GM12865 (cell line): ENCODE data around the gene RASGRP4.

Source experiments
- DNase-seq: peaks from one replicate; pipeline ENCODE4 v3.0.0; 2010; ENCODE audit warnings: low read depth
- H3K4me3 ChIP-seq: 2 replicates; pipeline ENCODE4 v1.5.1; 2011; ENCODE audit warnings: mild to moderate bottlenecking, low read depth, low read length, control low read depth
- TF ChIP-seq, protein P1 (sequence below): IDR thresholded peaks from 2 replicates; pipeline ENCODE4 v1.5.1; 2011; ENCODE audit warnings: low read length, control low read depth, low read depth, inconsistent platforms; ENCODE audit not compliant: insufficient read depth; ENCODE audit errors: missing control alignments

RASGRP4 gene

DNA sequence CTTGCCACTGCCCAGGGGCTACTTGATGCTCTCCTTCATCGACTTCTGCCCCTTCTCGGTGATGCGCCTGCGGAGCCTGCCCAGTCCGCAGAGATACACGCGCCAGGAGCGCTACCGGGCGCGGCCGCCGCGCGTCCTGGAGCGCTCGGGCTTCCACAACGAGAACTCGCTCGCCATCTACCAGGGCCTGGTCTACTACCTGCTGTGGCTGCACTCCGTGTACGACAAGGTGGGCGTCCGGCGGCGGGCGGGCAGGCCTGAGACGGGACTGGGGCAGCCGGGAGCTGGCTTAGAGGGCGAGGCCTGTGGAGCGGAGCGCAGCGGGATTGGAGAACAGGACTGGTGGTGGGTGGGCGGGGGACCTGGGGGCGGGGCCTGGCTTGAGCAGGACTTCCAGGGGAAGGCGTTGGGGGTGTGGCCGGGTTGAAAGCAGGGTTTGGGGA, 64.4 kb downstream of the RASGRP4 start:
- DNase-seq, result peak; percentile 80
- TF ChIP-seq, protein P1, sequence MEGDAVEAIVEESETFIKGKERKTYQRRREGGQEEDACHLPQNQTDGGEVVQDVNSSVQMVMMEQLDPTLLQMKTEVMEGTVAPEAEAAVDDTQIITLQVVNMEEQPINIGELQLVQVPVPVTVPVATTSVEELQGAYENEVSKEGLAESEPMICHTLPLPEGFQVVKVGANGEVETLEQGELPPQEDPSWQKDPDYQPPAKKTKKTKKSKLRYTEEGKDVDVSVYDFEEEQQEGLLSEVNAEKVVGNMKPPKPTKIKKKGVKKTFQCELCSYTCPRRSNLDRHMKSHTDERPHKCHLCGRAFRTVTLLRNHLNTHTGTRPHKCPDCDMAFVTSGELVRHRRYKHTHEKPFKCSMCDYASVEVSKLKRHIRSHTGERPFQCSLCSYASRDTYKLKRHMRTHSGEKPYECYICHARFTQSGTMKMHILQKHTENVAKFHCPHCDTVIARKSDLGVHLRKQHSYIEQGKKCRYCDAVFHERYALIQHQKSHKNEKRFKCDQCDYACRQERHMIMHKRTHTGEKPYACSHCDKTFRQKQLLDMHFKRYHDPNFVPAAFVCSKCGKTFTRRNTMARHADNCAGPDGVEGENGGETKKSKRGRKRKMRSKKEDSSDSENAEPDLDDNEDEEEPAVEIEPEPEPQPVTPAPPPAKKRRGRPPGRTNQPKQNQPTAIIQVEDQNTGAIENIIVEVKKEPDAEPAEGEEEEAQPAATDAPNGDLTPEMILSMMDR, result no peak
- peak overlapping the region; percentile 53 for H3K4me3 ChIP-seq

DNA sequence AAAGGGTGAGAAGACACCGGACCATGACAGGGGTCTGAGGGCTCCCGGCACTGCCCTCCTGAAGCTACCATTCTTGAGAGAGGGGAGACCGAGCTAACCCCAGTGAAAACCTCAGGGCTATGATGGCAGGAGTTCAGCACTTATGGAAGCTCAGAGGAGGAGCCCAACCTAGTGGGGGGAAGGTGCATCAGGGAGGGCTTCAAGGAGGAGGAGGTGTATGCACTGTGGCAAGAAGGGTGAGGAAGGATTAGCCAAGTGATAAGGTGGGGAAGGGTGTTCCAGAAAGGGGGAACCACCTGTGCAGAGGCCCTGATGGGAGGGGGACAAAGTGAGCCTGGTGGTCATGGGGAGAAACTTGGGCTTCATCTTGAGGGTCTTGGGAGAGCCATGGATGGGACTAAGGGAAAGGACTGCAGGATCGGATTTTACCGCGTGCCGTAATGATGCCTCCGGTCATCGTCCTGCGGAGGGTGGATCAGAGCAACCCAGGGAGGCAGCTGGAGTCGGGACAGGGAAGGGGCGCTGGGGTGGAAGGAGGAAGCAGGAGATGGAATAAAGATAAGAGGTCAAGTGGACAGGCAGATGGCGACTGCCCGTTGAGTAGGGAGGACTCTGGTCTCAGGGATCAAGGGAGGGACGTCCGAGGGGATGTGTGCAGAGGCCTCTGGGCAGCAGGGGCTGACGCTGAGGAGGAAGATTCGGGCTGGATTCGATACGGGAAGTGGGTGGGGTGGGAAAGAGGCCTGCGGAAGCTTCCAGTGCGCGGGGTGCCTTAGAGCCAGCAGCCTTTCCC, 65.0 kb downstream of the RASGRP4 start:
- no peak for DNase-seq
- TF ChIP-seq, protein P1, result no peak
- H3K4me3 ChIP-seq, result no peak overlapping the region; the same call in 1 of the 2 replicates

DNA sequence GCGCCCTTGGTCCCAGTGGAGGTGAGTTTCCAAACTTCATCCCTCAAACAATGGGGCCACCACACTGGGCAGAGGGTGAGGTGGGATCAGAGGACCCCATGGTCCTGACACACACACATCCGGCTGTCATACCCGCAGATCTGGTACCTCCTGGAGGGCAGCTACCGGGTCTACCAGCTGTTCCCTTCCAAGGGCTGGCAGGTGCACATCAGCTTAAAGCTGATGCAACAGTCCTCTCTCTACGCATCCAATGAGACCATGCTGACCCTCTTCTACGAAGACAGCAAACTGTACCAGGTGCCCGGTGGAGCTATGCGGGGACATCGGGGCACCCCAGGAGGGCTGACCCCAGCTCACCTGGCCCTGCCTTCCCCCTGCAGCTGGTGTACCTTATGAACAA, 65.7 kb downstream of the RASGRP4 start:
- DNase-seq, result no peak
- no peak overlapping the region for H3K4me3 ChIP-seq
- TF ChIP-seq, protein P1, result no peak

DNA sequence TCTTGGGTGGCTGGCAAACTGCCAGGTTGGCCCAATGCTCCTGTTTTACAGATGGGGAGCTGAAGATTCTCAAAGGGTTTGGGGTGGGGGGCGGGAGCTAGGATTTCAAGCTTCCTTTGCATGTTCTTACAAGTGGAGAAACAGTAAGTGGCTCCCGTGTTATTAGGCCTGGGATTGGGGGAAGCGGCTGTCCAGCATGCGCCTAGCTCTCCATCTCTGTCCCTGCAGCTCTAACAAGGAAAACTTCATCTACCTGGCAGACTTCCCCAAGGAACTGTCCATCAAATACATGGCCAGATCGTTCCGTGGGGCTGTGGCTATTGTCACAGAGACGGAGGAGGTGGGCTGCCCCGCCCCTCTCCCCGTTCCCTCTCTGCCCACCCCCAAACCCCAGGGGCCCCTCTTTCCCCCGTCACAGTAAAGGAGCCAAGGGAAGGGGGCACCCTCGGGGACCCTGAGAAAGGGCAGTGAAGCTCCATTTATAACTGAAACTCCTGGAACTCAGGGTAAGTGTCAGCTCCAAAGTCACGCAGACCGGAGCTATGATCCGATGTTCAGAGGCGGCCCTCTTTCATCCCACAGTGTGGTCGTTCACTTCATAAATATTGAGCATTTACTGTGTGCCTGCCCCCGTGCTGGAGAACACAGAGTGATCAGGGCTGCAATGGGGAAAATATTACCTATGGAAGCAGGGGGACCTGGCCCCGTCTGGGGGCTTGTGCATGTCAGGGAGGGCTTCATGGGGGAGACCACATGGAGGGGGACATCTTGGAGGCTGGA, 66.6 kb downstream of the RASGRP4 start:
- TF ChIP-seq, protein P1, result no peak
- H3K4me3 ChIP-seq, result no peak overlapping the region
- no peak for DNase-seq
